ENCODE measurements around the gene SLC6A13. TPM values are rescaled to one million over a fixed set of nuclear protein-coding genes. Genes with fewer than 3 reads are reported as not detected.

The SLC6A13 gene
- total and polyA plus RNA-seq, 2 of the 13 experiments (the other 11 are each of a cell fraction or from before 2014, with no cell fraction given): 0.05 to 0.15 TPM

- TF ChIP-seq ATF7-NPFF (CRISPR knock-in tag; IDR thresholded peaks at IDR 0.05; ENCODE audit: low read depth) (0 out of 2 replicates have a peak, but pooled peaks have one; percentile 53), ZNF362 (CRISPR knock-in tag; IDR thresholded peaks at IDR 0.05; ENCODE audit: borderline replicate concordance) (no peak), PAF1 (CRISPR knock-in tag; IDR thresholded peaks at IDR 0.05) (no peak), EP300 (IDR thresholded peaks at IDR 0.05; ENCODE audit: low read depth in 2 of 2, low read length in 2 of 2) (no peak), EP300 (CRISPR knock-in tag; IDR thresholded peaks at IDR 0.05; ENCODE audit: borderline replicate concordance) (no peak), ZNF691 (CRISPR knock-in tag; IDR thresholded peaks at IDR 0.05; ENCODE audit: borderline replicate concordance, low read depth) (no peak), ZBTB7B (CRISPR knock-in tag; IDR thresholded peaks at IDR 0.05) (0 out of 2 replicates have a peak, but pooled peaks have one; percentile 14), ZNF605 (CRISPR knock-in tag; IDR thresholded peaks at IDR 0.05) (no peak), FOXC1 (CRISPR knock-in tag; IDR thresholded peaks at IDR 0.05; ENCODE audit: borderline replicate concordance) (0 out of 2 replicates have a peak, but pooled peaks have one; percentile 48), ZNF431 (CRISPR knock-in tag; IDR thresholded peaks at IDR 0.05; ENCODE audit: borderline replicate concordance, low read depth) (no peak), CEBPB (IDR thresholded peaks at IDR 0.05; ENCODE audit: borderline replicate concordance, low read depth, low read length) (no peak), ZBED4 (CRISPR knock-in tag; IDR thresholded peaks at IDR 0.05; ENCODE audit: borderline replicate concordance) (no peak), CREB1 (IDR thresholded peaks at IDR 0.05) (no peak), CREB1 (CRISPR knock-in tag; IDR thresholded peaks at IDR 0.05) (no peak)
- TF ChIP-seq, protein P1, sequence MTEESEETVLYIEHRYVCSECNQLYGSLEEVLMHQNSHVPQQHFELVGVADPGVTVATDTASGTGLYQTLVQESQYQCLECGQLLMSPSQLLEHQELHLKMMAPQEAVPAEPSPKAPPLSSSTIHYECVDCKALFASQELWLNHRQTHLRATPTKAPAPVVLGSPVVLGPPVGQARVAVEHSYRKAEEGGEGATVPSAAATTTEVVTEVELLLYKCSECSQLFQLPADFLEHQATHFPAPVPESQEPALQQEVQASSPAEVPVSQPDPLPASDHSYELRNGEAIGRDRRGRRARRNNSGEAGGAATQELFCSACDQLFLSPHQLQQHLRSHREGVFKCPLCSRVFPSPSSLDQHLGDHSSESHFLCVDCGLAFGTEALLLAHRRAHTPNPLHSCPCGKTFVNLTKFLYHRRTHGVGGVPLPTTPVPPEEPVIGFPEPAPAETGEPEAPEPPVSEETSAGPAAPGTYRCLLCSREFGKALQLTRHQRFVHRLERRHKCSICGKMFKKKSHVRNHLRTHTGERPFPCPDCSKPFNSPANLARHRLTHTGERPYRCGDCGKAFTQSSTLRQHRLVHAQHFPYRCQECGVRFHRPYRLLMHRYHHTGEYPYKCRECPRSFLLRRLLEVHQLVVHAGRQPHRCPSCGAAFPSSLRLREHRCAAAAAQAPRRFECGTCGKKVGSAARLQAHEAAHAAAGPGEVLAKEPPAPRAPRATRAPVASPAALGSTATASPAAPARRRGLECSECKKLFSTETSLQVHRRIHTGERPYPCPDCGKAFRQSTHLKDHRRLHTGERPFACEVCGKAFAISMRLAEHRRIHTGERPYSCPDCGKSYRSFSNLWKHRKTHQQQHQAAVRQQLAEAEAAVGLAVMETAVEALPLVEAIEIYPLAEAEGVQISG (CRISPR knock-in tag; IDR thresholded peaks at IDR 0.05): peak; percentile 42; the same call in 1 of the 2 replicates
- TF ChIP-seq, protein P2, sequence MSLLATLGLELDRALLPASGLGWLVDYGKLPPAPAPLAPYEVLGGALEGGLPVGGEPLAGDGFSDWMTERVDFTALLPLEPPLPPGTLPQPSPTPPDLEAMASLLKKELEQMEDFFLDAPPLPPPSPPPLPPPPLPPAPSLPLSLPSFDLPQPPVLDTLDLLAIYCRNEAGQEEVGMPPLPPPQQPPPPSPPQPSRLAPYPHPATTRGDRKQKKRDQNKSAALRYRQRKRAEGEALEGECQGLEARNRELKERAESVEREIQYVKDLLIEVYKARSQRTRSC (CRISPR knock-in tag; IDR thresholded peaks at IDR 0.05; ENCODE audit: low read depth): no peak
- TF ChIP-seq, protein P3, sequence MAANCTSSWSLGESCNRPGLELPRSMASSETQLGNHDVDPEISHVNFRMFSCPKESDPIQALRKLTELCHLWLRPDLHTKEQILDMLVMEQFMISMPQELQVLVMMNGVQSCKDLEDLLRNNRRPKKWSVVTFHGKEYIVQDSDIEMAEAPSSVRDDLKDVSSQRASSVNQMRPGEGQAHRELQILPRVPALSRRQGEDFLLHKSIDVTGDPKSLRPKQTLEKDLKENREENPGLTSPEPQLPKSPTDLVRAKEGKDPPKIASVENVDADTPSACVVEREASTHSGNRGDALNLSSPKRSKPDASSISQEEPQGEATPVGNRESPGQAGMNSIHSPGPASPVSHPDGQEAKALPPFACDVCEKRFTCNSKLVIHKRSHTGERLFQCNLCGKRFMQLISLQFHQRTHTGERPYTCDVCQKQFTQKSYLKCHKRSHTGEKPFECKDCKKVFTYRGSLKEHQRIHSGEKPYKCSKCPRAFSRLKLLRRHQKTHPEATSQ (CRISPR knock-in tag; IDR thresholded peaks at IDR 0.05; ENCODE audit: borderline replicate concordance): no peak
Observed at GRCh38 chr12:188910-189621, 73.6 kb downstream of the SLC6A13 start (continued).
